GM19397 (cell line): Measurements from ENCODE around the gene GRIN3B.

Experiments
- ATAC-seq: cut with Tn5 transposase; IDR thresholded peaks from one replicate; pipeline ENCODE4 v1.9.1; 2021; ENCODE audit warnings: mild to moderate bottlenecking, moderate library complexity; ENCODE audit not compliant: unreplicated experiment

GRIN3B gene

DNA sequence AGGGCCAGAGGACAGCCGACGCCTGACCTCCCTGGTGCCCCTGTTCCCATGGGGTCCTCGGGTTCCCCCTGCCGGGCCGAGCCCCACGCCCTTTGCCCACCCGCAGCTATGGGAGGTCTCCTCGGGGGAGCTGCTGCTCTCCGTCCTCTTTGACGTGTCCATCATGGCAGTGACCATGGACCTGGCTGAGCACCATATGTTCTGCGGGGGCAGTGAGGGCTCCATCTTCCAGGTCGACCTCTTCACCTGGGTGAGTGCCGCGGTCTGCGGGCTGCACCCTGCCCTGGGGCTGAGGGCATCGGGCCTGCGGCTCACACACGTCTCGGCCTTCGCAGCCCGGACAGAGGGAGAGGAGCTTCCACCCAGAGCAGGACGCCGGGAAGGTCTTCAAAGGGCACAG is 9.5 kb upstream of the GRIN3B start:
- no peak for ATAC-seq

DNA sequence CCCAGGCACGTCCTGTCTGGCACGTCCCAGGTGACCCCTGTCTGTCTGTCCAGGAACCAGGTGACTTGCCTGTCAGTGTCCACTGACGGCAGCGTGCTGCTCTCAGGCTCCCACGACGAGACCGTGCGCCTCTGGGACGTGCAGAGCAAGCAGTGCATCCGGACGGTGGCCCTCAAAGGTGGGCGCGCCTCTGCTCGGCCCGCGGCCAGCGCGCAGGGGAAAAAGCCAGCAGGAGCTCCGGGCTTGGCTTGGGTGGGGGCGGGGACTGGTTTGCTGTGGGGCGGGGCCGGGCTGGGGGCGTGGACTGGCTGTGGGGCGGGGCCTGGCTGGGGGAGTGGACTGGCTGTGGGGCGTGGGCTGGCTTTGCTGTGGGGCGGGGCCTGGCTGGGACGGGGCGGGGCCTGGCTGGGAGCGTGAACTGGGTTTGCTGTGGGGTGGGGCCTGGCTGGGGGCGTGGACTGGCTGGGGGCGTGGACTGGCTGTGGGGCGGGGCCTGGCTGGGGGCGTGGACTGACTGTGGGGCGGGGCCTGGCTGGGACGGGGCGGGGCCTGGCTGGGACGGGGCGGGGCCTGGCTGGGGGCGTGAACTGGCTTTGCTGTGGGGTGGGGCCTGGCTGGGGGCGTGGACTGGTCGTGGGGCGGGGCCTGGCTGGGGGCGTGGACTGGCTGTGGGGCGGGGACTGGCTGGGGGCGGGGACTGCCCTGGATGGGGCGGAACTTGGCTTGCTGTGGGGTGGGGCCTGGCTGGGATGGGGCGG is 8.9 kb upstream of the GRIN3B start:
- no peak for ATAC-seq

DNA sequence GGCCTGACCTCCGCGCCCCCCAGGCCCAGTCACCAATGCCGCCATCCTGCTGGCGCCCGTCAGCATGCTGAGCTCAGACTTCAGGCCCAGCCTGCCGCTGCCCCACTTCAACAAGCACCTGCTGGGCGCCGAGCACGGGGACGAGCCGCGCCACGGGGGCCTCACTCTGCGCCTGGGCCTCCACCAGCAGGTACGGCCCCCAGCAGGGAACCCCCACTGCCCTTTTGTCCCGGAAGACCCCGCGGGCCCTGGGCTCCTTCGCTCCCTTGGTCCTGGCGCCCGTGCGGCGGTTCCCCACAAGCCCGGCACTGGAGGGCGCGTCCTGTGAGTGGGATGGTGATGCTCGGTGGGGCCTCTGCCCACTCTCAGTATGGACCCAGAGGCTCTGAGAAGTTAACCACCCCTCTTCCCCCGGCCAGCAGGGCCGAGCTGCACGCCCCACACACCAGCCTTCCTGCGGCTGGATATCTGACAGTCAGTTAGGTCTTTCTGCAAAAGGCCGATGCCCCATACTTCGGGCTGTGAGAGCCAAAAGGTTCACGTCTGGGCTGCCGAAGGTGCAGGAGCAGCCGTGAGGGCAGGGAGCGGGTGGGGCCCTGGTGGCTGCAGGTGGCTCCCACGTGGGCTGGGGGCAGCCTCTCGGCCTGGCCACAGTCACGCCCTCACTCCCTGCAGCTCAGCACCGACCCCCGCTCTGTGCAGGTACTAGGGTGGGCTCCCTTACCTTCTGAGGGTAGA is 8.1 kb upstream of the GRIN3B start:
- ATAC-seq = no peak

- ATAC-seq = no peak
Observed at GRCh38 chr19:992670-993055, 7.6 kb upstream of the GRIN3B start.

DNA sequence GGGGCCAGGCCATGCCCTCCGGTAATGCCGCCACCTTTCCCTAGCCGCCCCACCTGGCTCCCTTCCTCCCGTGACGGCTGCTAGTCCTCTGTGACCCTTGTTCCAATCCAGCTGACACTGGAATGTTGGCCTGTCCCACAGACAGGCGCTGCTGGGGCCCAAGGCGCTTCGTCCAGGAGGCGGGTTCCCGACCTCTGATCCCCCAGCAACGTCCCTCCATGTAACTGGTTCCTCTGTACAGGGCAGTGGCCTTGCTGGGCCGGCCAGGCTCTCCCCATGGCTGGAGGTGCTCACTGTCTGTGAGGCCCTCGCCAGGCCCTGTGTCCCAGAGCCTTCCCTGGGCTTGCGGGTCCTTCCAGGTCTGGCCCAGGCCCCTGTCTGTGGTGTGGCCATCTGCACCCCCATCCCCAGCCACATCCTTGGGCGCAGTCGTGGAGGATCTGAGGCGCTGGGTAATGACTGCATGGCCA is 6.8 kb upstream of the GRIN3B start:
- no peak for ATAC-seq

- ATAC-seq = no peak
Observed at GRCh38 chr19:993831-994393, 6.3 kb upstream of the GRIN3B start.

DNA sequence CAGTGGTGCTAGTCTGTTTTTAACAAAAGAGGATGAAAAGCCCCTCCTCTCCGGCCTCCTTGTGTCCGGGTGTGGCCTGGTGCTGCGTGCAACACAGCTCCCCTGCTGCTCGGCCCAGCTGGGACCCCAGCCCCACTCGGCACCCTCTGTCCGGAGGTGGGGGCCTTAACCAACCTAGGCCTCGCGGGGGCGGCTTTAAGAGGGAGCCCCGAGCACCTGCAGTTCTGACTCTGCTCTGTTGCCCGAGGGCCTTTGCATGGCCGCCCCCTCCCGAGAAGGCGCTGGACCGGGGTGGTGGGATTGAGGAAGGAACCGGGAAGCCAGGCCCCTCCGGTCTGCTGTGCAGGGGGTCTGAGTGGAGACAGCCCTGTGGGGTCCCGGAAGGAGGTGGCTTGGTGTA is 5.7 kb upstream of the GRIN3B start:
- ATAC-seq = no peak

DNA sequence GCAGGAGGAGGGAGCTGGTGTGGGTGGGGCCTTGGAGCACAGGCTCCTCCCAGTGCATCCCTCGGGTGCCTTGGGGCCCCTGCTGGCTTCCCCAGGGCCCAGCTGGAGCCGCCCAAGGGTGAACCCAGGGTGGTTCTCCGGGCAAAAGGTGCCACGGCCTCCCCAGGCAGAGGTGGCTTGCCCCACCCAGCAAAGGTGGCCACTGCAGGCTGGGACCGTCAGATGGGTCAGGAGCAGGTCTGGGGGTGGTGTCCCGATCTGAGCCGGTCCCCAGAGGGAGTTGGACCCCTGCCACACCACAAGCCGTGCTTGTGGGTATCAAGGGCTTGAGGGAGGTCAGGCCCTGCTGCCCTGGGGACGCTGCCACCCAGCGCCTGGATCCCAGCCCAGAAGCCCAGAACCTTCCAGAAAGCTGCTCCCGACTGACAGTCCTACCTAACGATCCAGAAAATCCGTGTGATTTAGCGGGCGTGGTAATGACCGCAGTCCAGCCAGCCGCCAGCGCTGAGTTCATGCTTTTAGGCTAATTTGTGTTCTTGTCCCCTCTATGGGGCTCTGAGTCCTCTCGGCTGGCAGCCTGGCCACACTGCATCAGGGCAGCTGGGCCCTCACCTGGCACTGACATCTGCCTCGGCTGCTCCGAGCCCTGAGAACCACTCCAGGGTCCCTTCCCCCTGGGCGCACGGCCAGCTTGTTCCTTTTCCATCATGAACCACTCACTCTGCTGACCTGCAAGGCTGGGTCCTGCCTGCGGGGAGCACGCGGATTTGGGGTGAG is 5.0 kb upstream of the GRIN3B start:
- no peak for ATAC-seq

- no peak for ATAC-seq
Observed at GRCh38 chr19:996051-996838, 4.0 kb upstream of the GRIN3B start.

- ATAC-seq = no peak
Observed at GRCh38 chr19:998064-998463, 2.2 kb upstream of the GRIN3B start.

GRCh38 chr19:999379-999719 is 870 bp upstream of the GRIN3B start:
- ATAC-seq = no peak

DNA sequence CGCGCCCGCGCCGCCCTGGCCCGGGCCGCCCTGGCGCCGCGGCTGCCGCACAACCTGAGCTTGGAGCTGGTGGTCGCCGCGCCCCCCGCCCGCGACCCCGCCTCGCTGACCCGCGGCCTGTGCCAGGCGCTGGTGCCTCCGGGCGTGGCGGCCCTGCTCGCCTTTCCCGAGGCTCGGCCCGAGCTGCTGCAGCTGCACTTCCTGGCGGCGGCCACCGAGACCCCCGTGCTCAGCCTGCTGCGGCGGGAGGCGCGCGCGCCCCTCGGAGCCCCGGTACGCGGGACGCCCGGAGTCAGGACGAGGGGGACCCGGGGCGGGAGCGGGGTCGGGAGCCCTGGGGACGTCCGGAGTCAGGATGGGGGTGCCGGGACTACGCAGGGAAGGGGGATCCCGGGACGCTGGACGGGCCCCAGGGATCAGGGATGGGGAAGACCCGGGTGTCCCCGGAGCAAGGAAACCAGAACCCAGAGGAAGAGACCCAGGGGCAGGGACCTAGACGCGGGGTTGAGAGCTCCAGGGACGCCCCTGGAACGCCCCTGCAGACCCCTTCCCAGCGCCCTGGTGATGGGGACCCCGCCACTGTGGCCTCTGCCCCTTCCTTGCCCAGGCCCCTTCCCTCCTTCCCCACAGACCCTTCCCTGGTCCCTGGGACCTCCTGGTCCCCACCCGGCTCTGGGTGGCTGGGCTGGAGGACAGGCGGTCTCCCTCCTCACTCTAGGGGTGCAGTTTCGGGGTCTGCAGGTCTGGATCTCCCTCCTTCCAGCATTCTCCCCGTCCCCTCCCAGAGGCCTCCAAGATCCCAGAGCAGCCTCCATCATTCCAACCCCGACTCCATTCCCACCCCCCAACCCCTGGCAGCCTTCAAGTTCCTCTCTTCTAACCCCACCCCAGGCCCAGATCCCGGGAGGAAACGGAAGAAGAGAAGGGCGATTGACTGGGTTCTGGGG is 645 bp downstream of the GRIN3B start:
- ATAC-seq = no peak

GRCh38 chr19:1001538-1002166 is 1.4 kb downstream of the GRIN3B start:
- no peak for ATAC-seq

DNA sequence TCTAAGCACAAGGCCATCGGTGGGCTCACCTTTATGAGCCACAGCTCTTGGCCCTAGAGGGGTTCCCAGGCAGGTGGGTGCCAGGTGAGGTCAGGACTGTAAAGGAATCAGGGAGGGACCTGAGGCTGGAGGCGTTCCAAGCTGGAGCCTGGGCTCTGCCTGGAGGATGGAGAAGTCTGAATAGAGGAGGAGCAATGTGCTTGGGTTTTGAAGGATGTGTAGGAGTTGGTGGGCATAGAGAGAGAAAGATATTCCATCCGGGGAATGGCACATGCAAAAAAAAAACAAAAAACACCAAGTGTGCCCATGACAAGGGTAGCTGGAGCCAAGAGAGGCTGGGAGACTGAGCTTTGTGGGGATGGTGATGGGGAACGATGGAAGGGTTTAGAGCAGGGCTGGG is 2.4 kb downstream of the GRIN3B start:
- no peak for ATAC-seq

DNA sequence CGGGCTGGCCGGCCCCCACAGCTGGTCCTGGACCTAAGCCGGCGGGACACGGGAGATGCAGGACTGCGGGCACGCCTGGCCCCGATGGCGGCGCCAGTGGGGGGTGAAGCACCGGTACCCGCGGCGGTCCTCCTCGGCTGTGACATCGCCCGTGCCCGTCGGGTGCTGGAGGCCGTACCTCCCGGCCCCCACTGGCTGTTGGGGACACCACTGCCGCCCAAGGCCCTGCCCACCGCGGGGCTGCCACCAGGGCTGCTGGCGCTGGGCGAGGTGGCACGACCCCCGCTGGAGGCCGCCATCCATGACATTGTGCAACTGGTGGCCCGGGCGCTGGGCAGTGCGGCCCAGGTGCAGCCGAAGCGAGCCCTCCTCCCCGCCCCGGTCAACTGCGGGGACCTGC is 3.1 kb downstream of the GRIN3B start:
- no peak for ATAC-seq

- no peak for ATAC-seq
Observed at GRCh38 chr19:1004204-1004802, 4.1 kb downstream of the GRIN3B start.

DNA sequence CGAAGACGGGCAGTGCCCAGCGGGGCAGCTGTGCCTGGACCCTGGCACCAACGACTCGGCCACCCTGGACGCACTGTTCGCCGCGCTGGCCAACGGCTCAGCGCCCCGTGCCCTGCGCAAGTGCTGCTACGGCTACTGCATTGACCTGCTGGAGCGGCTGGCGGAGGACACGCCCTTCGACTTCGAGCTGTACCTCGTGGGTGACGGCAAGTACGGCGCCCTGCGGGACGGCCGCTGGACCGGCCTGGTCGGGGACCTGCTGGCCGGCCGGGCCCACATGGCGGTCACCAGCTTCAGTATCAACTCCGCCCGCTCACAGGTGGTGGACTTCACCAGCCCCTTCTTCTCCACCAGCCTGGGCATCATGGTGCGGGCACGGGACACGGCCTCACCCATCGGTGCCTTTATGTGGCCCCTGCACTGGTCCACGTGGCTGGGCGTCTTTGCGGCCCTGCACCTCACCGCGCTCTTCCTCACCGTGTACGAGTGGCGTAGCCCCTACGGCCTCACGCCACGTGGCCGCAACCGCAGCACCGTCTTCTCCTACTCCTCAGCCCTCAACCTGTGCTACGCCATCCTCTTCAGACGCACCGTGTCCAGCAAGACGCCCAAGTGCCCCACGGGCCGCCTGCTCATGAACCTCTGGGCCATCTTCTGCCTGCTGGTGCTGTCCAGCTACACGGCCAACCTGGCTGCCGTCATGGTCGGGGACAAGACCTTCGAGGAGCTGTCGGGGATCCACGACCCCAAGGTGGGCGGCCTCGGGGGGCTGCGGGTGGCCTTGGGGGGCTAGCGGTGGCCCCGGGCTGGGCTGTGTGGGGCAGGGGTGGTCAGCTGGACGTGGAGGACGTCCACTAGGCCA is 4.8 kb downstream of the GRIN3B start:
- ATAC-seq = no peak
